Measurements from ENCODE around the gene STN1.

STN1 gene

GRCh38 chr10:103921248-103921647, 3.3 kb upstream of the STN1 start:
- no peak for TF ChIP-seq GATA3 (IDR thresholded peaks at IDR 0.05; ENCODE audit: low read depth, low read length)
- TF ChIP-seq GATA2 (IDR thresholded peaks at IDR 0.05; ENCODE audit: low read depth, low read length) = no peak

- TF ChIP-seq GATA3 (IDR thresholded peaks at IDR 0.05; ENCODE audit: low read depth, low read length) (no peak), GATA2 (IDR thresholded peaks at IDR 0.05; ENCODE audit: low read depth, low read length) (no peak)
Measured at GRCh38 chr10:103919648-103920025, 1.7 kb upstream of the STN1 start.

GRCh38 chr10:103917302-103918052, 507 bp downstream of the STN1 start:
- TF ChIP-seq GATA2 (IDR thresholded peaks at IDR 0.05; ENCODE audit: low read depth, low read length) (no peak), GATA3 (IDR thresholded peaks at IDR 0.05; ENCODE audit: low read depth, low read length) (no peak)

GRCh38 chr10:103916876-103917275, 1.1 kb downstream of the STN1 start:
- TF ChIP-seq GATA3 (IDR thresholded peaks at IDR 0.05; ENCODE audit: low read depth, low read length) = no peak
- peak; percentile 43; the same call in 1 of the 2 replicates for TF ChIP-seq GATA2 (IDR thresholded peaks at IDR 0.05; ENCODE audit: low read depth, low read length)

- TF ChIP-seq GATA2 (IDR thresholded peaks at IDR 0.05; ENCODE audit: low read depth, low read length) = no peak
- no peak for TF ChIP-seq GATA3 (IDR thresholded peaks at IDR 0.05; ENCODE audit: low read depth, low read length)
Measured at GRCh38 chr10:103916254-103916653, 1.7 kb downstream of the STN1 start.

- TF ChIP-seq GATA2 (IDR thresholded peaks at IDR 0.05; ENCODE audit: low read depth, low read length) = no peak
- TF ChIP-seq GATA3 (IDR thresholded peaks at IDR 0.05; ENCODE audit: low read depth, low read length) = no peak
Measured at GRCh38 chr10:103915796-103916195, 2.2 kb downstream of the STN1 start.

GRCh38 chr10:103912759-103913158, 5.2 kb downstream of the STN1 start:
- no peak for TF ChIP-seq GATA3 (IDR thresholded peaks at IDR 0.05; ENCODE audit: low read depth, low read length)
- no peak for TF ChIP-seq GATA2 (IDR thresholded peaks at IDR 0.05; ENCODE audit: low read depth, low read length)

- no peak for TF ChIP-seq GATA3 (IDR thresholded peaks at IDR 0.05; ENCODE audit: low read depth, low read length)
Measured at GRCh38 chr10:103911021-103911459, 6.9 kb downstream of the STN1 start.

- no peak for TF ChIP-seq GATA2 (IDR thresholded peaks at IDR 0.05; ENCODE audit: low read depth, low read length)
- no peak for TF ChIP-seq GATA3 (IDR thresholded peaks at IDR 0.05; ENCODE audit: low read depth, low read length)
Measured at GRCh38 chr10:103910442-103911012, 7.5 kb downstream of the STN1 start.

GRCh38 chr10:103905441-103905840, 12.5 kb downstream of the STN1 start:
- TF ChIP-seq GATA3 (IDR thresholded peaks at IDR 0.05; ENCODE audit: low read depth, low read length) = no peak
- peak; percentile 16; the same call in 1 of the 2 replicates for TF ChIP-seq GATA2 (IDR thresholded peaks at IDR 0.05; ENCODE audit: low read depth, low read length)

GRCh38 chr10:103901299-103901698, 16.7 kb downstream of the STN1 start:
- TF ChIP-seq GATA2 (IDR thresholded peaks at IDR 0.05; ENCODE audit: low read depth, low read length) (no peak), GATA3 (IDR thresholded peaks at IDR 0.05; ENCODE audit: low read depth, low read length) (no peak)

- no peak for TF ChIP-seq GATA3 (IDR thresholded peaks at IDR 0.05; ENCODE audit: low read depth, low read length)
- TF ChIP-seq GATA2 (IDR thresholded peaks at IDR 0.05; ENCODE audit: low read depth, low read length) = no peak
Measured at GRCh38 chr10:103899312-103899711, 18.7 kb downstream of the STN1 start.

GRCh38 chr10:103897241-103897774, 20.7 kb downstream of the STN1 start:
- TF ChIP-seq GATA2 (IDR thresholded peaks at IDR 0.05; ENCODE audit: low read depth, low read length) (no peak), GATA3 (IDR thresholded peaks at IDR 0.05; ENCODE audit: low read depth, low read length) (no peak)

- TF ChIP-seq GATA2 (IDR thresholded peaks at IDR 0.05; ENCODE audit: low read depth, low read length) = no peak
- TF ChIP-seq GATA3 (IDR thresholded peaks at IDR 0.05; ENCODE audit: low read depth, low read length) = no peak
Measured at GRCh38 chr10:103896225-103896624, 21.8 kb downstream of the STN1 start.

All from SH-SY5Y (cell line).